K562 (cell line): ENCODE measurements around the gene MYL6B. TPM values are rescaled to one million over a fixed set of nuclear protein-coding genes. Genes with fewer than 3 reads are reported as not detected.

Source experiments
- GMEB1 ChIP-seq: fragments of 250-450 bp; sonication (Bioruptor Pico); IDR thresholded peaks from 2 replicates; pipeline ENCODE4 v1.4.0; 2020; ENCODE audit warnings: mild to moderate bottlenecking
- HDAC2 ChIP-seq: fragments of 450-650 bp; IDR thresholded peaks from 2 replicates; pipeline ENCODE4 v1.6.1; 2016; ENCODE audit warnings: mild to moderate bottlenecking
- KDM5B ChIP-seq: fragments of 200-600 bp; sonication (generic); IDR thresholded peaks from 2 replicates; pipeline ENCODE4 v1.6.1; 2012; ENCODE audit warnings: low read depth, mild to moderate bottlenecking, moderate library complexity, low read length, control low read depth, inconsistent platforms; ENCODE audit not compliant: insufficient replicate concordance
- MXD1 ChIP-seq: fragments of 250-450 bp; sonication (Bioruptor Pico); IDR thresholded peaks from 2 replicates; pipeline ENCODE4 v1.8.0; 2021; ENCODE audit warnings: borderline replicate concordance, mild to moderate bottlenecking, moderate library complexity; ENCODE audit not compliant: poor library complexity, severe bottlenecking
- POLR2AphosphoS5 ChIP-seq: IDR thresholded peaks from 2 replicates; pipeline ENCODE4 v1.6.1; 2011; ENCODE audit warnings: mild to moderate bottlenecking, low read depth, low read length, moderate library complexity; ENCODE audit not compliant: control insufficient read depth, insufficient read depth
- PRPF4 ChIP-seq: fragments of 200-400 bp; formaldehyde crosslinking; IDR thresholded peaks from one replicate; pipeline ENCODE4 v1.6.1; 2017; ENCODE audit warnings: low read length, low read depth, mild to moderate bottlenecking; ENCODE audit not compliant: insufficient read depth, poor library complexity, severe bottlenecking
- RFX5 ChIP-seq: IDR thresholded peaks from 2 replicates; pipeline ENCODE4 v1.6.1; 2011; ENCODE audit warnings: low read depth, mild to moderate bottlenecking, improper control_type of control experiment, low read length
- RREB1 ChIP-seq: fragments of 250-450 bp; sonication (Bioruptor Pico); IDR thresholded peaks from 2 replicates; pipeline ENCODE4 v1.4.0; 2020
- U2AF2 ChIP-seq: fragments of 200-400 bp; formaldehyde crosslinking; optimal IDR thresholded peaks from 2 replicates; pipeline ENCODE3; 2017; ENCODE audit warnings: low read depth, mild to moderate bottlenecking, low read length
- ZBTB33 ChIP-seq: sonication (generic); formaldehyde crosslinking; IDR thresholded peaks from 2 replicates; pipeline ENCODE4 v1.8.1; 2023; ENCODE audit warnings: mild to moderate bottlenecking, missing genetic modification reagents
- ZBTB49 ChIP-seq: sonication (generic); formaldehyde crosslinking; IDR thresholded peaks from 2 replicates; pipeline ENCODE4 v1.8.0; 2022; ENCODE audit warnings: missing genetic modification reagents, mild to moderate bottlenecking, borderline replicate concordance
- polyA plus RNA-seq, 8 experiments: library from polyadenylated mRNA; depleted of rRNA in 4 of 8; stranded (reverse) in 5 of 8; unstranded in 3 of 8; fragments of >200 nt; fragmentation: Nextera tagmentation in 2 of 8; fragmentation: Illumina TruSeq in 1 of 8; extraction: Ambion mirVana in 2 of 8; extraction: Trizol in 1 of 8; gene quantifications; 2 replicates each; pipeline versions ENCODE4 v1.2.1 to v1.2.3, GENCODE V29; 2011 to 2014; ENCODE audit warnings: inconsistent platforms in 1 of 8, missing spikeins in 1 of 8
- total RNA-seq, 7 experiments: library from RNA; depleted of rRNA in 6 of 7; stranded (reverse); fragments of >200 nt in 6 of 7; fragmentation: Illumina TruSeq in 2 of 7; extraction: Trizol in 2 of 7; gene quantifications; 2 replicates each; pipeline versions ENCODE4 v1.2.1 to v1.2.3, GENCODE V29; 2011 to 2021; ENCODE audit warnings: low replicate concordance in 1 of 7

Gene MYL6B
- total and polyA plus RNA-seq, 9 of the 15 experiments (the other 6 are each of a cell fraction or from before 2014, with no cell fraction given) = 42.8 to 77.3 (median 68.6) TPM

- TF ChIP-seq GMEB1 (CRISPR knock-in tag) (peak; percentile 48; the same call in 1 of the 2 replicates), MXD1 (no peak), RFX5 (no peak), PRPF4 (peak; percentile 31), HDAC2 (peak; percentile 66; the same call in 1 of the 2 replicates), U2AF2 (no peak), POLR2AphosphoS5 (peak; percentile 98), ZBTB33 (CRISPR knock-in tag) (peak; percentile 11; the same call in 1 of the 2 replicates), ZBTB49 (CRISPR knock-in tag) (peak; percentile 95), KDM5B (peak; percentile 97), RREB1 (CRISPR knock-in tag) (peak; percentile 37; the same call in 1 of the 2 replicates)
Measured at GRCh38 chr12:56158029-56158925, 5.9 kb downstream of the MYL6B start, which contains the start of gene MYL6 (continued).
